HCT116 (cell line): Measurements from ENCODE around the gene PNMA8C. TPM values are rescaled to one million over a fixed set of nuclear protein-coding genes. Genes with fewer than 3 reads are reported as not detected.

Experiments used
- ATAC-seq: fragments of 200-7000 bp; cut with Tn5 transposase; 2 replicates; pipeline ENCODE4 v1.9.1; 2020; ENCODE audit warnings: mild to moderate bottlenecking, moderate library complexity
- BruUV-seq: library from RNA; stranded (reverse); fragments of 400-500 nt; replicated peaks from 2 replicates; lab custom pipeline; 2021; lab: Mats Ljungman, UMichigan
- CTCF ChIA-PET: fragments of 300-600 bp; sonication (Branson Sonifier 250); formaldehyde crosslinking; loops from one replicate; lab custom pipeline; 2021; ENCODE audit warnings: antibody characterized with exemption; lab: Charles Lee
- POLR2A ChIA-PET: fragments of 300-600, 350-600 bp; sonication (Branson Sonifier 250); formaldehyde crosslinking; loops from one replicate; lab custom pipeline; 2021; ENCODE audit warnings: antibody characterized with exemption; lab: Charles Lee
- RAD21 ChIA-PET, 2 experiments: fragments of 300-600 bp; sonication (Branson Sonifier 250); formaldehyde crosslinking; loops; one replicate each; lab custom pipeline; 2023; ENCODE audit warnings: low total read pairs in 2 of 2; ENCODE audit not compliant: uncharacterized antibody in 2 of 2, unreplicated experiment in 2 of 2, low non-redundant PET in 1 of 2; lab: Charles Lee
- DNase-seq: peaks from one replicate; pipeline ENCODE4 v3.0.0-alpha.2; 2010; ENCODE audit warnings: low read depth, low spot score
- H2AFZ ChIP-seq: fragments of 200-600 bp; shearing (Covaris generic), sonication (generic); 2 replicates; pipeline ENCODE4 v1.6.1; 2017; ENCODE audit warnings: low read depth, mixed run types, mixed read lengths, antibody characterized with exemption, low read length; ENCODE audit not compliant: poor library complexity, severe bottlenecking
- H3K27ac ChIP-seq: 2 replicates; pipeline ENCODE4 v1.5.1; 2012; ENCODE audit warnings: low read depth, low read length
- H3K27me3 ChIP-seq: fragments of 200-600 bp; sonication (generic); 2 replicates; pipeline ENCODE4 v1.6.1; 2016; ENCODE audit warnings: mixed run types, low read length, mixed read lengths; ENCODE audit not compliant: insufficient read depth
- H3K36me3 ChIP-seq, 2 experiments: fragments of 200-500 bp in 1 of 2; fragments of 200-600 bp in 1 of 2; sonication (Bioruptor generic) in 1 of 2; sonication (generic) in 1 of 2; 2 replicates each; pipeline versions ENCODE4 v1.5.1 to v1.6.1; 2014 to 2016; ENCODE audit warnings: low read length in 2 of 2, inconsistent platforms in 1 of 2, mixed read lengths in 1 of 2, mixed run types in 1 of 2; ENCODE audit not compliant: insufficient read depth in 2 of 2, control insufficient read depth in 1 of 2
- H3K4me1 ChIP-seq, 2 experiments: fragments of 200-600 bp in 1 of 2; sonication (generic) in 1 of 2; 2 replicates each; pipeline versions ENCODE4 v1.5.1 to v1.6.1; 2012 to 2017; ENCODE audit warnings: low read length in 2 of 2, inconsistent platforms in 1 of 2, mild to moderate bottlenecking in 1 of 2, mixed read lengths in 1 of 2, mixed run types in 1 of 2, moderate library complexity in 1 of 2; ENCODE audit not compliant: insufficient read depth in 2 of 2, control insufficient read depth in 1 of 2
- H3K4me2 ChIP-seq: fragments of 200-600 bp; sonication (generic); 2 replicates; pipeline ENCODE4 v1.6.1; 2017; ENCODE audit warnings: mixed run types, low read length, mixed read lengths
- H3K4me3 ChIP-seq, 2 experiments: fragments of 200-600 bp in 1 of 2; sonication (generic) in 1 of 2; replicated peaks in 1 of 2; 2 replicates each; pipeline ENCODE4 v1.5.1; 2011 to 2016; ENCODE audit warnings: low read length in 2 of 2, control low read depth in 1 of 2, low read depth in 1 of 2, mild to moderate bottlenecking in 1 of 2, mixed read lengths in 1 of 2, mixed run types in 1 of 2
- H3K79me2 ChIP-seq: fragments of 200-600 bp; sonication (generic); 2 replicates; pipeline ENCODE4 v1.6.1; 2017; ENCODE audit warnings: mild to moderate bottlenecking, mixed run types, low read length, moderate library complexity, mixed read lengths; ENCODE audit not compliant: insufficient read depth
- H3K9ac ChIP-seq: fragments of 200-600 bp; sonication (generic); 2 replicates; pipeline ENCODE4 v1.6.1; 2016; ENCODE audit warnings: low read length, mixed read lengths
- H3K9me2 ChIP-seq: fragments of 200-600 bp; sonication (generic), shearing (Covaris generic); 2 replicates; pipeline ENCODE4 v1.6.1; 2017; ENCODE audit warnings: mixed run types, mild to moderate bottlenecking, moderate library complexity; ENCODE audit not compliant: insufficient read depth
- H3K9me3 ChIP-seq, 2 experiments: fragments of 200-500 bp in 1 of 2; fragments of 200-600 bp in 1 of 2; sonication (Bioruptor generic) in 1 of 2; sonication (generic) in 1 of 2; 2 replicates each; pipeline ENCODE4 v1.6.1; 2014 to 2017; ENCODE audit warnings: low read length in 2 of 2, mixed read lengths in 2 of 2, inconsistent platforms in 1 of 2, low read depth in 1 of 2, mild to moderate bottlenecking in 1 of 2, mixed run types in 1 of 2, moderate library complexity in 1 of 2; ENCODE audit not compliant: control insufficient read depth in 1 of 2, insufficient read depth in 1 of 2
- H4K20me1 ChIP-seq: fragments of 200-600 bp; sonication (generic), shearing (Covaris generic); 2 replicates; pipeline ENCODE4 v1.6.1; 2017; ENCODE audit warnings: mixed run types, mild to moderate bottlenecking, moderate library complexity; ENCODE audit not compliant: insufficient read depth
- CBX3 ChIP-seq: IDR thresholded peaks from 2 replicates; pipeline ENCODE4 v1.6.1; 2012; ENCODE audit warnings: low read depth
- CEBPB ChIP-seq: IDR thresholded peaks from 2 replicates; pipeline ENCODE4 v1.6.1; 2012; ENCODE audit warnings: low read depth
- CTCF ChIP-seq, 3 experiments: fragments of 200-600 bp in 1 of 3; sonication (generic) in 1 of 3; IDR thresholded peaks in 2 of 3; conservative IDR thresholded peaks in 1 of 3; 2 replicates each; pipeline ENCODE4 v1.5.1; 2012 to 2017; ENCODE audit warnings: low read depth in 2 of 3, low read length in 2 of 3, antibody characterized with exemption in 1 of 3, borderline replicate concordance in 1 of 3, control low read depth in 1 of 3, mild to moderate bottlenecking in 1 of 3, mixed read lengths in 1 of 3, mixed run types in 1 of 3, moderate library complexity in 1 of 3; ENCODE audit not compliant: insufficient read depth in 1 of 3
- EGR1 ChIP-seq: IDR thresholded peaks from 2 replicates; pipeline ENCODE4 v1.6.1; 2012; ENCODE audit warnings: low read depth
- EZH2 ChIP-seq: fragments of 200-600 bp; sonication (generic); IDR thresholded peaks from 2 replicates; pipeline ENCODE4 v1.6.1; 2017; ENCODE audit warnings: antibody characterized with exemption, mixed run types
- POLR2AphosphoS5 ChIP-seq: IDR thresholded peaks from 2 replicates; pipeline ENCODE4 v1.6.1; 2011; ENCODE audit warnings: mild to moderate bottlenecking, low read depth, low read length, moderate library complexity
- RAD21 ChIP-seq: IDR thresholded peaks from 2 replicates; pipeline ENCODE4 v1.6.1; 2012; ENCODE audit warnings: low read depth, mild to moderate bottlenecking
- SIN3A ChIP-seq: IDR thresholded peaks from 2 replicates; pipeline ENCODE4 v1.6.1; 2012; ENCODE audit warnings: low read depth
- SP1 ChIP-seq: IDR thresholded peaks from 2 replicates; pipeline ENCODE4 v1.6.1; 2012; ENCODE audit warnings: low read depth
- SRF ChIP-seq: IDR thresholded peaks from 2 replicates; pipeline ENCODE4 v1.6.1; 2012; ENCODE audit warnings: low read depth
- TCF7L2 ChIP-seq: IDR thresholded peaks from 2 replicates; pipeline ENCODE4 v1.7.0; 2011; ENCODE audit warnings: borderline replicate concordance, inconsistent platforms; ENCODE audit not compliant: insufficient read depth, insufficient read length; ENCODE audit errors: extremely low read depth
- ZFX ChIP-seq: fragments of 450-650 bp; IDR thresholded peaks from 2 replicates; pipeline ENCODE4 v1.6.1; 2017
- ZNF274 ChIP-seq: fragments of 200-500 bp; sonication (Bioruptor generic); IDR thresholded peaks from 2 replicates; pipeline ENCODE4 v1.6.1; 2014; ENCODE audit warnings: mild to moderate bottlenecking, low read depth, low read length, inconsistent platforms
- intact Hi-C: fragments of 100-400 bp; cut with micrococcal nuclease; formaldehyde crosslinking; loops from 2 replicates; pipeline ENCODE4 v1.10.0; 2022
- total RNA-seq: library from RNA; stranded (reverse); gene quantifications from one replicate; pipeline ENCODE4 v1.2.1, GENCODE V29; 2021; ENCODE audit not compliant: unreplicated experiment
- TF ChIP-seq, protein P1 (sequence below): IDR thresholded peaks from 2 replicates; pipeline ENCODE4 v1.6.1; 2012

Gene PNMA8C
- total RNA-seq, 1 experiment from 2014 or later: not detected

GRCh38 chr19:46387713-46388130 is 41.0 kb downstream of the PNMA8C start:
- Histone ChIP-seq H3K79me2 (no peaks in the 10 kb centered on the region; the same call in 1 of the 2 replicates), H4K20me1 (no peaks in the 10 kb centered on the region), H3K27me3 (no peaks in the 10 kb centered on the region), H3K27ac (no peak overlapping the region), H3K4me3 (no peak overlapping the region), H3K4me1 (no peaks in the 10 kb centered on the region), H3K9ac (no peak overlapping the region), H3K9me3 (no peaks in the 10 kb centered on the region; a peak in 1 of 4 replicates), H2AFZ (no peak overlapping the region), H3K4me2 (no peak overlapping the region), H3K36me3 (peaks cover 36 to 65% of the 10 kb centered on the region in 2 experiments), H3K9me2 (no peaks in the 10 kb centered on the region)
- no peak for TF ChIP-seq SP1
- no peak for TF ChIP-seq POLR2AphosphoS5
- TF ChIP-seq EZH2: no peak
- no peak for TF ChIP-seq ZNF274
- TF ChIP-seq CBX3: no peak
- no peak for TF ChIP-seq SRF
- no peak for TF ChIP-seq CEBPB
- no peak for TF ChIP-seq SIN3A
- DNase-seq: no peak
- intact Hi-C loops: no loop called here
- RAD21 ChIA-PET: no interaction called here
- no peak for ATAC-seq
- no TSS peak for BruUV-seq
- POLR2A ChIA-PET: no interaction called here
- CTCF ChIA-PET: no interaction called here

DNA sequence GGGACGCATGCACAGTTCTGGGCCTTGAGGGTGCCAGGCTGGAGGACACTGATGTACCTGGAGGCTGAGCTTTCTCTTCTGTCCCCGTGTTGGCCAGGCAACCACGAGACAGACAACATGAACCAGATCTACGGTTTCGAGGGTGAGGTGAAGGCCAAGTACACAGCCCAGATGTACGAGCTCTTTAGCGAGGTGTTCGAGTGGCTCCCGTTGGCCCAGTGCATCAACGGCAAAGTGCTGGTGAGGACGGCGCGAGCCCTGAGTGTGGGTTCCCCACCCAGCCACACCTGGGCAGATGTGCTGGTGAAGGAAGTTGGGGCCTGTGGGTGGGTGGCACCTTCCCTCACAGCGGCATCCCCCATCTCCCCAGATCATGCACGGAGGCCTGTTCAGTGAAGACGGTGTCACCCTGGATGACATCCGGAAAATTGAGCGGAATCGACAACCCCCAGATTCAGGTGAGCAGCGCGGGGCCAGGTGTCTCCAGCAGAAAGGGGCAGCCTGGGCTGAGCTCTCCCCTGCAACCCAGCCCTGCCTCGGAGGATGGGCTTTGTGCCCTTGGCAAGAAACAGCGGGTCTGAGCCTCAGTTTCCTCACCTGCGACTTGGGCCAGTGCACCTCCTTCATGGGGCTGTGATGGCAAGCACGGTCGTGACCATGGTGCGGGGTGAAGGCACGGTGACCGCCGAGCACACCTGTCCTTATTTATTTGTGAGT is 41.6 kb downstream of the PNMA8C start:
- Histone ChIP-seq H3K4me2 (no peak overlapping the region), H4K20me1 (no peaks in the 10 kb centered on the region), H3K27ac (no peak overlapping the region), H3K9ac (no peak overlapping the region), H3K9me2 (no peaks in the 10 kb centered on the region), H3K4me3 (no peak overlapping the region), H3K36me3 (peaks cover 40 to 65% of the 10 kb centered on the region in 2 experiments), H3K9me3 (no peaks in the 10 kb centered on the region; a peak in 1 of 4 replicates), H3K79me2 (no peaks in the 10 kb centered on the region; the same call in 1 of the 2 replicates), H2AFZ (no peak overlapping the region), H3K27me3 (no peaks in the 10 kb centered on the region), H3K4me1 (no peaks in the 10 kb centered on the region)
- no peak for DNase-seq
- RAD21 ChIA-PET: no interaction called here
- no TSS peak for BruUV-seq
- ATAC-seq: no peak
- CTCF ChIA-PET: no interaction called here
- POLR2A ChIA-PET: no interaction called here
- intact Hi-C loops: no loop called here
- TF ChIP-seq EGR1 (no peak), EZH2 (no peak), ZNF274 (no peak), CEBPB (no peak), CTCF (IDR thresholded peaks at IDR 0.05 in 2 of 3, conservative IDR thresholded peaks at IDR 0.05 in 1 of 3; ENCODE audit: borderline replicate concordance in 1 of 3, insufficient read depth in 1 of 3, low read depth in 2 of 3, low read length in 2 of 3) (no peak), ZFX (no peak), SIN3A (no peak), RAD21 (no peak), TCF7L2 (no peak), SP1 (no peak)
- TF ChIP-seq, protein P1, sequence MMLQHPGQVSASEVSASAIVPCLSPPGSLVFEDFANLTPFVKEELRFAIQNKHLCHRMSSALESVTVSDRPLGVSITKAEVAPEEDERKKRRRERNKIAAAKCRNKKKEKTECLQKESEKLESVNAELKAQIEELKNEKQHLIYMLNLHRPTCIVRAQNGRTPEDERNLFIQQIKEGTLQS: no peak
